Measurements from ENCODE around the gene LCN9.

DNA sequence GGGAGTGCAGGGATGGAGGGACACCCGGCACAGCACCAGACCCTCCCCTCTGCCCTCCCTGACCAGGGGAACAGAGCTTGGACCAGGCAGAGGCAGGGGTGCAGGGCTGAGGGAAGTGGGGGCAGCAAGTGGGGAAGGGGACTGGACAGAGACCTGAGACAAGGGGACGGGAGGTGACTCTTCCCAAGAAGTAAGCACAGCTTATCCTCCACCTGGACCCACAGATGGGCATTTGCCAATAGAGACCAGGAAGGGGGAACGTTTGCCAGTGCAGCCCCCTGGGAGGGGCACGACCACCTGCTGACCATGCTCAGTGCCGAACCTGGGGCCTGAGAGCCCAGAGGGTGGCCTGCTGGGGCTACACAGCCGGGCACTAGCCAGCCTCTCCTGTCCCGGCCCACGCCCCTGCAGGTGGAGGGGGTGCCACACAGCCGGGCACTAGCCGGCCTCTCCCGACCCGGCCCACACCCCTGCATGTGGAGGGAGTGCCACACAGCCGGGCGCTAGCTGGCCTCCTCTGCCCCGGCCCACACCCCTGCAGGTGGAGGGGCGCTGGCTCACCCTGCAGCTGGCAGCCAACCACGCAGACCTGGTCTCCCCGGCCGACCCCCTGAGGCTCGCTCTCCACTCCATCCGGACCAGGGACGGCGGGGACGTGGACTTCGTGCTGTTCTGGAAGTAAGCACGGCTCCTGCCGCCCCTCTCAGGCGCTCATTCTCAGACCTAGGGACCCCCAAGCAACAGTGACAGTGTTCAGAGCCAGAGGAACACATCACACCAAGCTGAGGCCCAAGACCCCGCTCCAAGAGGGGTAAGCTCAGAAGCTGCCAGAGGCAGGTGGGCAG lies 48.1 kb upstream of the LCN9 start:
- TF ChIP-seq GATA3 (IDR thresholded peaks at IDR 0.05; ENCODE audit: low read depth, low read length) (no peak), GATA2 (IDR thresholded peaks at IDR 0.05; ENCODE audit: low read depth, low read length) (no peak)
